DMS114 treated with DMSO at 0.1 percent for 48 hours (cell line): ENCODE measurements around the gene COPE.
"Not testable (repeated sequence)": the region's sequence is repeated elsewhere in the genome, so short reads cannot be mapped to it uniquely, and the experiment has no call there.

Experiments used
- DNase-seq: peaks from one replicate; lab custom pipeline; 2025; ENCODE audit not compliant: unreplicated experiment; lab: John Stamatoyannopoulos, UW

The COPE gene

DNA sequence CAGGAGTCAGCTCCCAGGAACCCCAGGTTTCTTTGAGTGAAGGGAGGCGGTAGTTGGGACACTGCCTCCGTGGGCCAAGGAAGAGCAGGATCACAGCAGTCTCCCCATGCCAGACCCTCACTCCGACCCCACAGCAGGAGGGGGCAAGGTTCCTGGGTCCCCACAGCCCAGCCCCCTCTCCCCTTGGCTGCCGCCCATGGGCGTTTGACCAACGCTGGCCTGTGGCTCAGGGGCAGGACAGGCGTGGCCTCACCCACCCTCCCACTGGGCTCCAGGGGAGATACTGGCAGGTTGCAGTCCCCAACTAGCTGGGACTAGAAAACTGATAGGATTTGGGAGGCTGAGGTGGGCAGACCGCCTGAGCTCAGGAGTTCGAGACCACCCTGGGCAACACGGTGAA is 9.2 kb downstream of the COPE start:
- DNase-seq: no peak

DNA sequence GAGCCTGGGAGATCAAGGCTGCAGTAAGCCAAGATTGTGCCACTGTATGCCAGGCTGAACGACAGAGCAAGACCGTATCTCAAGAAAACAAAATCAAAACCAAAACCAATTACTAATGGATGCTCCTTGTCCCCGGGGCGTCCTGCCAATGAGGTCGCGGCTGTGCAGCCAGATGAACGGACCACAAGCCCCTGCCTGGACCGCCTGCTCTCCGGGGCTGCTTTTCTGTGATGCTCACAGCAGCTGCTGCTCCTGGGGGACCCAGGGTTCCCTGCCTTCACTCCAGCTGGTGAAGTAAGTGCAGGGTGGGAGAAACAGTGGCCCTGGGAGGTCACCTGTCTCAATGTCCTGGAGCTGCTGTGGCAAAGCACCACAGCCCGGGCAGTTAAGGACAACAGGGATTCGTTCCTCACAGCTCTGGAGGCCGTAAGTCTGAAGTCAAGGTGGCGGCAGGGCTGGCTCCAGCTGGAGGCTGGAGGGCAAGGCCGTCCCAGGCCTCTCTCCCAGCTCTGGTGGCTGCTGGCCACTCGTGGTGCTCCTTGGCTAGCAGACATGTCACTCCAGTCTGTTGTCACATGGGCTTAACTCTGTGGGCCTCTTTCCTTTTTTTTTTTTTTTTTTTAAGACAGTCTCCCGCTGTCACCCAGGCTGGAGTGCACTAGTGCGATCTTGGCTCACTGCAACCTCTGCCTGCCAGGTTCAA is 10.1 kb downstream of the COPE start:
- no peak for DNase-seq

DNA sequence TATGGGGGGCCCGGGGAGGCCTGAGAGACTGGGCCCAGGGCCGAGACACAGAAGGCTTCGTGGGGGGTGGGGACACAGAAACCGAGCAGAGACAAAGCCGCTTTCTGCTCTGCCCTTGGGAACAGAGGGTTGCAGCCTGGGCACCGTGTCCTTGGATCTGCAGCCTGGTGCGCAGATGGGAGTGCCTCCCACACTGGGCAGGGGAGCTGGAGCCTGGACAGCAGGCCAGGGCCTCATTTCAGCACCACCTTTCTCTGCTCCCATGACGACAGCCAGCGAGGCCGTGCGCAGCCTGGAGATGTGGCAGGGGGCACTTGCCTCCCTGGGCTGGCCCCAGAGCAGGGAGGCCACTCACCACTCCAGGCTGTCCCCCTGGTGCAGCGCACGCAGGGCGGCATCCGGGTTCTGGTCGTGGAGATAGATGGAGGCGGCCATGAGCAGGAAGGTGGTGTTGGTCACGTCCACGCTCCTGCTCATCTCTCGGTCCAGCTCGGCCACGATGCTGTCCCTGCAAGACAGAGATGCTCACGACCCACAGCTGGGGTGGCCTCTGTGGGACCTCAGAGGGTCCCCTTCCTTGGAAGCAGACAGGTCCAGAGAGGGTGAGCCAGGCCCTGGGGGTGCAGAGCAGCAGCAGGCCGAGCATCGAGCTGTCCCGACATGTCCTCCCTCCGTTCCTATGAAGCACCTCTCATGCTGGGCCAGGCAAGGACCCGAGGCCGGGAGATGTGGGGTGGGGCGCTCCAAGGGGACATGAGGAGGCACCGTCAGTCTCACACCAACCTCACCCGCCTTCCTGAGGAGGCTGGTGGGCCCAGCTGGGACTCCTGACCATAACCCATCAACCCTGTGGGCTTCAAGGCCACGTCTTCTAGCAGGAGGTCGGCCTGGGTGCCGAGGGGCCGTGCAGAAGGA is 12.3 kb downstream of the COPE start:
- no peak for DNase-seq

DNA sequence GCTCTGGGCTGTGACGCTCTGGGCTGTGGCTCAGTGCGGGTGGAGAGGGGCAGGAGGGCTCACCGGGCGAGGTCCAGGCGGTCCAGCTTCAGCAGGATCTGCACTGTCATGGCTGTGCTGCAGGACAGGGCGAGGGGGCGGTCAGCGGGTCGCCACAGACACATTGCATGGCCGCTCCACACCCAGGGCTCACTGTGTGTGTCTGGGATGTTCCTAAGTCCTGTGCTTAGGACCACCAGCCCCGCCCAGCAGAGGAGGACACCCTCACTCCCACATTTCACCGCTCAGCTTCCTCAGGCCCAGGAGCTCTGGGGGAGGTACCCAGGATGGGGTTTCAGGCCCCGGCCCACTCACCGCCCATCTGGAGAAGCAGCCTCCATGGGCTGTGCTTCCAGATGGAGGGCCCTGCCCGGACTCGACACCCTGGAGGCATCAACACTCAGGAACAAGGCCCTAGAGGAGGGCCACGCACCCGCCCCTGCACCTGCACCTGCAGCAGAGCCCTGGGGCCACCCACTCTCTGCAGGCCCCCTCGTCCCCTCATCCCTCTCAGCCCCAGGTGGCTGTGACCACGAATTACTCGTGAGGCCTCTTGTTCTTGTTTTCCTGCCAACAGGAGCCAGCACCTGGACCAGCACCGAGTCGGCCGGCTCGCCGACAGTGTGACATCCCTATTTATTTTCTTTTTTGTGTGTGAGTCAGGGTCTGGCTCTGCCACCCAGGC is 13.5 kb downstream of the COPE start:
- no peak for DNase-seq

DNA sequence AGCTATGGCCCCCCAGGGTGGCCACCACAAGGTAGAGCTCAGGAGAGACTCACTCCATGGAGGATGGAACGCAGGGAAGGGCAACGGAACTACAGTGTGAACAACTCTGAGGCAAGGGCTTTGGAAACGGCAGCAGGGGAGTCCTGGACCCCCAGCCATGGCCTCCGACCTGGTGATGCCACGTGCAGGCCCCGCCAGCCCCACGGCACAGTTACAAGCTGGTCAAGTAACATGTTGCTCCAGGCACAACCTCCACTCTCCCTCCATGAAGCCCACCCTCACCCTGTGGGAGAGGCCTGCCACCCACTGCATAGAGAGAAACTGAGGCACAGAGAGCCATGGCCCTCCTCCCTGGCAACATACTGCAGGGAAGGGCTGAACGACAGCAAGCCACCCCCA is 14.1 kb downstream of the COPE start:
- no peak for DNase-seq

DNA sequence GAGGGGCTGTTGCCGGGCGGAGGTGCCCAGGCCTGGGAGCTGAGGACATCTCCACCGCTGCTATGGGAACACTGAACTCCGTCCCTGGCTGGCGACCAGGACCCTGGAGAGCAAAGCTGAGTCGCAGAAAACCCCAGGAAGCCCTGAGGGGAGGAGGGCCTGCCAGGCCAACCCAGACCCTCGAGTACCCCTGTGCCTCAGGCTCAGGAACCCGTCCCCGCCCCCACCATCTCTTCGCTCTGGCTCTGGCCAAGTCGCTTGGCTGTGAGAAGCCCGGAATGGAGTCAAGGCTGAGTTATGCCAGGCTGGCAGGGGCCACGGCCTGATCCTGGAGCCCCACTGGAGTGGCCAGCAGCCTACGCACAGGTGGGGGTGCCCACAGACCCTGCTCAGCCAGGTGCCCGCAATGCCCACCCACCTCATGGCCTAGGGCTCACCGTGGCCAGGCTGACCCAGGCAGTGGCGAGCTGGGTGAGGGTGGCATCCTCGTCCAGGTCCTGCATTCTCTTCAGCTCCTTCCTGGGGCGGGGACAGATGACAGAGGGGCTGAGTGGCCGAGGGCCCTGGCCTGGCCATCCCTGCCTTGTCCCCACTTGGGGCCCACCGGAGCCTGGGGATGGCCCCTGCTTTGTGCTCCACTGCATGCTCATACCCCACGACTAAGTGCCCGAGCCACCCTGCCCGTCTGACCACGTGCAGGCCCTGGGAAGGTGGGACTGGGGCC is 14.7 kb downstream of the COPE start:
- no peak for DNase-seq

DNA sequence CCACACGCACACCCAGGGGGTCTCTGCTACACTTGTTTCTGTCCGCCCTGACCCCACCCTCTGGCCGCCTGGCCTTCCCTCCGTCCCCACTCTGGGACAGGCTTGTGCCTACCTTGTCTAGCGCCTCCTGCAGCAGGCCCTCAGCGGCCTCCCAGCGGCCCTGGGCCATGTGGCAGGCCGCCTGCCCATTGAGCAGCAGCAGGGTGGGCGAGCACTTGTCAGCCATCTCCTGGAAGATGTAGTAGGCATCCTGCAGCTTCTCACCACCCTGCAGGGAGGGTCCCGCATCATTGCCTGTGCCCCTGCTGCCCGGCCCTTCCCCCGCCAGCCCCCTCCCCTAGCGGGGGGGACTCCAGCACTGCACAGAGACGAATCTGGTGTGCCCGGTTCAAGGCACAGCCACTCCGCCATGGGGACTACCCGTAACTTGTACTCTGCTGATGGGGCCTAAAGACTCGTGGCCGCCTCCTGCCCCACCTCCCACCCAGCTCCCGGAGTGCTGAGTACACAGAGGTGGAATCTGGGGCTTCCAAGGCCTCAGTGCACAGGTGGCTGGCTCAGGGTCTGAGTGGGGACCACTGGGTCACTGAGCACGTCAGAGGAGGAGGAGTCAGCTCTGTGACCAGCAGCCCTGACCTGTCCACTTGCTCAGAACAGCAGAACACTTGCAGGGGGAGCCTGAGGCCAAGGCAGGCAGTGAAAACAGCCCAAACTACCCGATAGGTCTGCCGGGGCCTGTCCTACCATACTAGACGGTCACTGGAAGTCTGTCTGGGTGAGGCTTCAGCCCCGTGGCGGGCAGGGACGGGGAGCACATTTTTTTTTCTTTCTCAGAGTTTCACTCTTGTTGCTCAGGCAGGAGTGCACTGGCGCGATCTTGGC is 15.8 kb downstream of the COPE start:
- no peak for DNase-seq

DNA sequence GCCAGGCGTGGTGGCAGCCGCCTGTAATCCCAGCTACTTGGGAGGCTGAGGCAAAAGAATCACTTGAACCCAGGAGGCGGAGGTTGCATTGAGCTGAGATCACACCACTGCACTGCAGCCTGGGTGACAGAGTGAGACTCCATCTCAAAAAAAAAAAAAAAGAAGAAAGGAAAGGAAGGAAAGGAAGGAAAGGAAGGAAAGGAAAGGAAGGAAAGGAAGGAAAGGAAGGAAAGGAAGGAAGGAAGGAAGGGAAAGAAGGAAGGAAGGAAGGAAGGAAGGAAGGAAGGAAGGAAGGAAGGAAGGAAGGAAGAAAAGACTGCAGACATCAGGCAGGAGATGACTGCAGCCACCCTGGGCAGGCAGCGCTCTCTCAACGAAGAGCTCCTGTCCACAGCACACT is 16.7 kb downstream of the COPE start:
- DNase-seq: not testable (repeated sequence)

DNA sequence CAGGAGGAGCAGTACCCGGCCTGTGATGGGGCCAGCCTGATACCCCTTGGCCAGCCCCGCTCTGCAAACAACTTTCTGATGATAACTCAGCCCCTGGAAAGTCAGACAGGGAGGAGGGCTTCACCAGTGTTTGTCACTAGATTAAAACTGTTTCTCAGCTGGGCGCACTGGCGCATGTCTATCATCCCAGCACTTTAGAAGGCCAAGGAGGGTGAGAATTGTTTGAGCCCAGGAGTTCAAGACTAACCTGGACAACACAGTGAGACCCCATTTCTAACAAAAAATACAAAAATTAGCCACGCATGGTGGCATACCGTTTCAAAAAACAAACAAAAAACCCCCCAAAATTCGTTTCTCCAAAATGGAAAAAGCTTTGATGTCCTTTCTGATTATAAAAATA is 17.7 kb downstream of the COPE start:
- no peak for DNase-seq

DNA sequence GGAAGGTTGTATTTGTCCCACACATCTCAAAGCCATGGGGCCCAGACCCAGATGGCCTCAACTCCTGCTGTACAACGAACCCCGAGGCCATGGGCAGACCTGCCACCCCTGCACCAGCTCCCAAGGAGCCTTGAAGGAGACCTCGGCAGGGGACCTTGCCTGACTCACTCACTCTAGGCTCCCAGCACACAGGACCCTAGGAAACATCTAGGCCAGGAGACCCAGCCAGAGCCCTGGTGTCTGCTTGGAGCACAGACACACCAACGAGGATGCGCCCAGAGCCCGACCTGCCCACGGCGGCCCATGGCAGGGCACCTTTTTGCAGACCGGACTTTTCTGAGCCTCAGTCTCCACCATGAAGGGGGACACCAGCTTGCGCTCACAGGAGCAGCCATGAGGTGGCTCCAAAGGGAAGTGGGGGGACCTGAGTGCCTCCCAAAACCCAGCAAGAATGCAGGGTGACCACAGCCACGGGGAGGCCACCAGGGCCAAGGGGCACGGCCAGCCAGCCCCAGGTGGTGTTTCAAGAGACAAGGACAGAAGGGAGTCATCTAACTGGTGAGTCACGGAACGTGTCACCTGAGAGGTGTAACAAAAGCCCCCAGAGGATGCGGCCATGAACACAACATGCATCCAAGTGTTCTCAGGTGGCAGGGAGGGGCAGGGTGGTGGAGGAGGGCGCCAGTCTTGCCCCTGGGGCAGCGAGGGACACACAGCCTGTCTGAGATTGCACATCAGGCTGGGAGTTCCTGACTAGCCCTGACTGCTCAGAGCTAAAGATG is 18.3 kb downstream of the COPE start:
- no peak for DNase-seq

DNA sequence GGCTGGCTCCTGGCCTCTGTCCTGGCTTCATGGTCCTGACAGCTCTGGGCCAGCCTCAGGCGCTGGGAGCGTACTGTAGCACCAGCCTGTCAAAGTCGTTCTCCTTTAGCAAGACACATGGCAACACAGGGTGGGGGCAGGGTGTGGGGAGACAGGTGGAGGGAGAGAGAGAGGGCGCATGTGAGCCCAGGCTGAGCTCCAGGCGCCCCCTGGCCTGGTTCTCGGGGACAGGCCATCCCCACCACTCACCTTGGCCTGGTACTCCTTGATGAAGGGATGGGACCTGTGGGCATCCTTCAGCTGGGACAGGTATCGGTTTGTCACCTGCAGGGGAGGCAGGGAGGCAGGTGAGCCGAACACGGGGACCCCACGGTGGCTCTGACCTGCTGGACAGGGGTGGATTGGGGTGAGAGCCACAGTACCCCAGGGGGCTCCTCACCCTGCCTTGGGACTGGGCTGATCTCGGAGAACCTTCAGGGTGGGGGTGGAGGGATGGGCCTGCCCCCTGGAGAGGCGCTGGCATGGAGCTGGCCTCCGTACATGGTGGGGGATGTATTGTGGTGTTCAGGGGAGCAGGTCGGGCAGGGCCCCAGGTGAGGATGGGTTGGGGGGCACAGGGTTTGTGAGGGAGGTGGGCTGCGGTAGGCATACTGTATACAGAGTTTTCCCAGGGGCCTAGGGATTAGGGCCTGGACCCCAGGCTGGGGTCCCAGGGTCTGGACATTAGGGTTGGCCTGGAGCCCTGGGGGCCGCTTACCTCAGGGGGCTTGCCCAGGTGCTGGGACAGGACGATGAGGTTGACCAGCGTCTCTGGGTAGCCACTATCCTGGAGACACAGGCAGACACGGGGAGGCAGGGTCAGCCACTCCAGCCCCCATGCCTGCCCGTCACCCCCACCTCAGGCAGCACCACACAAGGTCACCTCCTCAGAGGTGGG is 19.3 kb downstream of the COPE start:
- no peak for DNase-seq

DNA sequence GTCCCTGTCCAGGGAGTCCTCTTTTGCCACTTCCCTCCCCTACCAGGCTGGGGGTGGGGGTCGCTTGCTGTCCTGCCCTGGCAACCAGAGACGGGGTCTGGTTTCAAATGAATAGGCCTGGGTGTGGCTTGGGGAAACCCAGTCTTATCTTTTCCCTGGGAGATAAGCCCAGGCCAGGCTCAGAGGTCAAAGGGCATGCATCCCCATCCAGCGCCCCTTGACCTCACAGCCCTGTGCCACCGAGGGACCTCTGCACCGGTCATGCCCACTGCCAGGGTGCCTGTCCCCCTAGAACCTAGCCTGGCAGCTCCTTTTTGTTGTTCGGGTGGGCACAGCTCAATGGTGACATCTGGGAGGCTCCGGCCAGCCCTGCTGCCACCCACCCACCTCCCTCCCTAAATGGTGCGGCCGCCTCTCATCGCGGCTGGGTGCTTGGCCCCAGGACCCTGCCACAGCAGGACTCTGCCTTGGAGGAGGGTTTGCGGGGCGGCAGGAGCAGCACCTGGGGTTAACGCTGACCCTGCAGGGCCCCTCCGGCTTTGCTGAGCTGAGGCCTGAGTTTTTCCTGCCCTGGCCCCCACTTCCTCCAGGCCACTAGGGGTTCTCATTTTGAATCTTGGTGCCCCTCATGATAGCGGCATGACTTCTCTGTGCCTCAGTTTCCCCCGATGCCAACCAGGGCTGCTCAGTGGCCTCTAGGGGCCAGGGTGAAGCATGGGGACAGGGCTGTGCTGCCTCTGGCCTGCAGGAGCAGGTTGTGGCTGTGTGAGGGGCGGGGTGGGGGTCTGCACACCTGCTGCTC is 20.4 kb downstream of the COPE start:
- no peak for DNase-seq

DNA sequence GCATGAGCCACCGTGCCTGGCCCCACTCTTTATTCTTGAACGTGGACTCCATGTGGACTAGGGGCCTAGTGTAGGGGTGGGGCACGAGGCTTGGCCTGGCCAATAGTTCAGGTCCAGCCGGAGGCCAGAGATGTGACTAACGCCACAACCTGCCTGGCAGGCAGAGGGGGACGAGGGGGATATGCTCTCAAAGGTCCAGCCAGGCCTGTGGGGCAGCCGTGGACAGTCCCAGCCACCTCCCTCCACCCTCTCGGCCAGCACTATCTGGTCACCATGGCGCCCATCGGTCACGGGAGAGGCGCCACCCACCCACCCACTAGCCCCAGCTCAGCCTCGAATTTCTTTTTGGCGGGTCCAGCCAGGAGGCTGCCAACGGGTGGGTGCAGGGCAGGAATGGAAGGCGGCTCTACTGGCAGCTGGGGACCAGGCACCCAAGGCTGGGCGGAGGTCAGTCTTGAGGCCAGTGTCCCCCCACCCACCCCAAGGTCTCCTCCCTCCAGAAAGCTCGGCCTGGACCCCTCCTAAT is 21.0 kb downstream of the COPE start:
- DNase-seq: no peak

DNA sequence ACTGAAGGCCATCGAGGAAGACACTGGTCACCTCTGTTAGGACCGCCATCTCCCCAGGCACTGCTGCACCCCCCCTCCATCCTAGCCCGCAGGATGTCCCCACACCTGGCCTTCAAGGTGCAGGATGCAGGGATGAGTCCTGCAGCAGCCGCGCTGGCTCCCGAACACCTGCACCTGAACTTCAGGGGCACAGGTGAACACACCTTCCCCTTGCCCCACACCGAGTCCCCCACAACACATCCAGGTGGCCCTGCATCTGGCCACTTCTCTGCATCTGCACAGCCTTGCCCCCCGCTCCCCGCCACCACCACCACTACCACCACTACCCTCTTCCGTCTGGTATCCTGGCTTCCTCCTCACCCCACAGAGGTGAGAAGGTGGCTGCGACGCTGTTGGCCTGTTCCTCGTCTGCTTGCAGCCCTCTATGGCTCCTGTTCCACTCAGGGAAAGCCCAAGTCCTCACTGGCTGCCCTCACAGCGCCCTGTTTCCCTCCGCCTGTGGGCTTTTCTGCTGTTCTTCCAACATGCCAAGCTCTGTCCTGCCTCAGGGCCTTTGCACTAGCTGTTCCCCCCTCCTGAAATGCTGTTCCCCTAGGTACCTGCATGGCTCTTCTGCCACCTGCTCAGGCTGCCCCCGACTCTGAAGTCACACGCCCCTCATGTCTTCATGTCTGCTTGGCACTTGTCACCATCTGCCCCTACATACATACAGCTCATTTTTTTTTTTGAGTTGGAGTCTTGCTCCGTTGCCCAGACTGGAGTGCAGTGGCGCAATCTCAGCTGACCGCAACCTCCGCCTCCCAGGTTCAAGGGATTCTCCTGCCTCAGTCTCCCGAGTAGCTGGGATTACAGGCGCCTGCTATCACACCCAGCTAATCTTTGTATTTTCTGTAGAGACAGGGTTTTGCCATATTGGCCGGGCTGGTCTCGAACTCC is 21.8 kb downstream of the COPE start:
- no peak for DNase-seq

DNA sequence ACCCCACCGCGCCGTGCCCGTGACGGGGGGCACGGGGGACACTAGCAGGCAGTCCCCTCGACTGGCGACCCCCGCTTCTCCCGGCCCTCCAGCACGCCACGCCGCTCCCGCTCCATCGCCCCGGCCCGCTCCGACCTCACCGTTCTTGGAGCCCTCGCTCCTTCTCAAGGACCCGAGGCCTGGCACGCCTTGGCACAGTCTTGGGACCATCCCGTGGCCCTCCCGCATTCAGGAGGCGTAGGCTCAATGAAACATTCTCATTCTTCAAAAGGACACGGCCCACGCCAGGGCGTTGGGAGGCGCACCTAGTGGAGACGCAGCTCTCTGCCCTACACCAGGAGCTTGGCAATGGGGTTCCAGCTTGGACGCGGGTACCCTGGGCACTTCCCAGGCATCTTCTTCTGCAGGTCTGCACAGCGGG is 22.8 kb downstream of the COPE start:
- DNase-seq: no peak

DNA sequence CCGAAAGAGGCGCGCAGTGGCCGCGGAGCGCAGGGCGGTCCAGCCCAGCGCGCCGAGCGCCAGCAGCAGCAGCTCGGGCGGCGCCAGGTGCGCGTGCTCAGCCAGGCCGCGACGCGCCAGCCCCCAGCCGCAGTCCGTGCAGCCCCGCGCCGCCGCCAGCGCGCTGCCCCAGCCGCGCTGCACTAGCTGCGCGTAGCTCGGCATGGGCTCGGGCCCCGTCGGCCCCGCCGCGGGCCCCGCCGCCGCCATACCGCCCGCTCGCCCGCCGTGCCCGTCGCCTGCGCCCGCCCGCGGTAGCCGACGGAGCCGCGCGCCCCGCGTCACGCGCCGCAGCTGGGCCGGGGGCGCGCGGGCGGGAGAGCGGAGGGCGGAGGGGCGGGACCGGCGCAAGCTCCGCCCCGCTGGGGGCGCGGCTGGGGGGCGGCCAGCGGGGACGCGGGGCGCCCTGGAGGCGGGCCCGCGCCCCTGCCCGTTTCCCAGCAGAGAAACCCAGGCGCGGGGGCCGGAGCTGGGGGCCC is 23.3 kb downstream of the COPE start, which contains the start of gene CERS1:
Gene CERS1 (minus strand): TSS at position 335 of the 518 bp plus-strand sequence. CDS start 86 bp downstream, at position 249.
- DNase-seq: no peak
